Ascending aorta (tissue), 2 donors: ENCODE results near the gene NUMBL. TPM values are rescaled to one million over a fixed set of nuclear protein-coding genes. Genes with fewer than 3 reads are reported as not detected.

Experiments used
- DNase-seq, 2 donors: peaks; one replicate each; pipeline ENCODE4 v3.0.0-alpha.2; 2019; ENCODE audit warnings: low spot score in 2 of 2
- H3K27ac ChIP-seq, 2 donors: fragments of 200-600 bp; sonication (generic); one replicate each; pipeline ENCODE4 v1.5.1; 2016 to 2017; ENCODE audit warnings: mild to moderate bottlenecking in 1 of 2
- H3K27me3 ChIP-seq: fragments of 200-600 bp; sonication (generic); one replicate; pipeline ENCODE4 v1.5.1; 2017
- H3K36me3 ChIP-seq, 2 donors: fragments of 200-600 bp; sonication (generic); one replicate each; pipeline ENCODE4 v1.5.1; 2016
- H3K4me1 ChIP-seq, 2 donors: fragments of 200-600 bp; sonication (generic); one replicate each; pipeline ENCODE4 v1.5.1; 2016 to 2017; ENCODE audit warnings: mild to moderate bottlenecking in 1 of 2
- H3K4me3 ChIP-seq, 2 donors: fragments of 200-600 bp; sonication (generic); one replicate each; pipeline ENCODE4 v1.5.1; 2016 to 2017; ENCODE audit warnings: mild to moderate bottlenecking in 1 of 2
- H3K9me3 ChIP-seq, 2 donors: fragments of 200-600 bp; sonication (generic); one replicate each; pipeline ENCODE4 v1.5.1; 2016
- CTCF ChIP-seq, 3 experiments: fragments of 200-600 bp in 2 of 3; fragments of 450-650 bp in 1 of 3; sonication (generic) in 2 of 3; IDR thresholded peaks; one replicate each; pipeline ENCODE4 v1.5.1; 2016 to 2019; ENCODE audit warnings: antibody characterized with exemption in 3 of 3, mild to moderate bottlenecking in 1 of 3, moderate library complexity in 1 of 3
- intact Hi-C: fragments of 100-400 bp; cut with DNase I; formaldehyde crosslinking; loops from one replicate; pipeline ENCODE4 v1.15.1; 2023
- total RNA-seq: library from RNA; depleted of rRNA; stranded (reverse); fragments of >200 nt; gene quantifications from one replicate; pipeline ENCODE4 v1.1.0, GENCODE V29; 2016

Gene NUMBL
- total RNA-seq, 1 donor from 2014 or later: 360 TPM

GRCh38 chr19:40690693-40691420 lies 406 bp upstream of the NUMBL start:
- Histone ChIP-seq H3K4me1 (peaks cover 6 to 24% of the 10 kb centered on the region in 2 donors), H3K27ac (peak overlapping the region; percentile 89 to 93), H3K4me3 (peak overlapping the region; percentile 84 to 86), H3K36me3 (peaks cover 12 to 23% of the 10 kb centered on the region in 2 donors), H3K9me3 (no peaks in the 10 kb centered on the region), H3K27me3 (no peaks in the 10 kb centered on the region)
- intact Hi-C loops: loop anchor here (1.0 to 5.0 kb wide), 5 partner anchors 24 to 248 kb away; partner anchors contain the start of gene ACTMAP
- TF ChIP-seq CTCF (IDR thresholded peaks at IDR 0.05): no peak
- peak; percentile 71 to 97 for DNase-seq

GRCh38 chr19:40689339-40690049 lies 957 bp downstream of the NUMBL start:
- Histone ChIP-seq H3K27me3 (no peaks in the 10 kb centered on the region), H3K36me3 (peaks cover 17 to 29% of the 10 kb centered on the region in 2 donors), H3K4me1 (peaks cover 6 to 24% of the 10 kb centered on the region in 2 donors), H3K4me3 (peak overlapping the region; percentile 84 to 86), H3K27ac (peak overlapping the region; percentile 89 to 93), H3K9me3 (no peaks in the 10 kb centered on the region)
- intact Hi-C loops: loop anchor here (1.0 to 5.0 kb wide), 5 partner anchors 26 to 246 kb away; partner anchors contain the start of gene ACTMAP
- DNase-seq: no peak
- no peak for TF ChIP-seq CTCF (IDR thresholded peaks at IDR 0.05)

- peak overlapping the region; percentile 84 to 86 for H3K4me3 ChIP-seq
- intact Hi-C loops: no loop called here
- no peaks in the 10 kb centered on the region for H3K9me3 ChIP-seq
- peak overlapping the region; percentile 89 to 93 for H3K27ac ChIP-seq
- peaks cover 6 to 24% of the 10 kb centered on the region in 2 donors for H3K4me1 ChIP-seq
- TF ChIP-seq CTCF (IDR thresholded peaks at IDR 0.05): no peak
- H3K27me3 ChIP-seq: no peaks in the 10 kb centered on the region
- DNase-seq: no peak
- H3K36me3 ChIP-seq: peaks cover 21 to 29% of the 10 kb centered on the region in 2 donors
Observed at GRCh38 chr19:40688987-40689338, 1.5 kb downstream of the NUMBL start.

- intact Hi-C loops: no loop called here
- Histone ChIP-seq H3K4me3 (peak overlapping the region; percentile 84 to 86), H3K9me3 (no peaks in the 10 kb centered on the region), H3K36me3 (peaks cover 27 to 36% of the 10 kb centered on the region in 2 donors), H3K27me3 (no peaks in the 10 kb centered on the region), H3K27ac (peak overlapping the region; percentile 81 to 93), H3K4me1 (peaks cover 6 to 24% of the 10 kb centered on the region in 2 donors)
- DNase-seq: no peak
- no peak for TF ChIP-seq CTCF (IDR thresholded peaks at IDR 0.05)
Observed at GRCh38 chr19:40688309-40688708, 2.1 kb downstream of the NUMBL start.

- H3K9me3 ChIP-seq: no peaks in the 10 kb centered on the region
- intact Hi-C loops: no loop called here
- no peaks in the 10 kb centered on the region for H3K27me3 ChIP-seq
- peaks cover 6 to 24% of the 10 kb centered on the region in 2 donors for H3K4me1 ChIP-seq
- peak overlapping the region; percentile 81 to 93 for H3K27ac ChIP-seq
- H3K36me3 ChIP-seq: peaks cover 34 to 43% of the 10 kb centered on the region in 2 donors
- peak overlapping the region; percentile 84 to 86 for H3K4me3 ChIP-seq
- peak; percentile 72 to 95 for DNase-seq
- TF ChIP-seq CTCF (IDR thresholded peaks at IDR 0.05): no peak
Observed at GRCh38 chr19:40687525-40688016, 2.9 kb downstream of the NUMBL start.
